Endothelial cell of umbilical vein (primary cell): ENCODE data around the gene ABHD17A. TPM values are rescaled to one million over a fixed set of nuclear protein-coding genes. Genes with fewer than 3 reads are reported as not detected.

Experiments
- BruUV-seq: library from RNA; stranded (reverse); fragments of 400-500 nt; replicated peaks from 2 replicates; lab custom pipeline; 2021; lab: Mats Ljungman, UMichigan
- CTCF ChIA-PET: fragments of 300-600, 350-600 bp; sonication (Branson Sonifier 250); formaldehyde crosslinking; loops from one replicate; lab custom pipeline; 2021; ENCODE audit warnings: antibody characterized with exemption, inconsistent platforms; lab: Charles Lee
- POLR2A ChIA-PET: fragments of 300-600, 350-600 bp; sonication (Branson Sonifier 250); formaldehyde crosslinking; loops from one replicate; lab custom pipeline; 2021; ENCODE audit warnings: antibody characterized with exemption, inconsistent platforms; lab: Charles Lee
- DNase-seq: peaks from one replicate; pipeline ENCODE4 v3.0.0-alpha.2; 2011; ENCODE audit warnings: low read depth, low spot score
- FAIRE-seq: peaks from 2 replicates; lab custom pipeline; 2011; peaks lifted over from hg19 to GRCh38; lab: Jason Lieb, UNC
- H2AFZ ChIP-seq: 2 replicates; pipeline ENCODE4 v1.6.0; 2012; ENCODE audit warnings: low read depth, low read length, control low read depth, inconsistent platforms
- H3K27ac ChIP-seq: 2 replicates; pipeline ENCODE4 v1.5.1; 2011; ENCODE audit warnings: low read depth, mild to moderate bottlenecking, control low read depth, low read length, moderate library complexity; ENCODE audit not compliant: insufficient read depth
- H3K27me3 ChIP-seq, 2 experiments: 2 replicates each; pipeline versions ENCODE4 v1.6.0 to v1.6.1; 2011; ENCODE audit warnings: low read length in 2 of 2, mixed read lengths in 1 of 2; ENCODE audit not compliant: control insufficient read depth in 2 of 2, insufficient read depth in 2 of 2
- H3K36me3 ChIP-seq, 2 experiments: 2 replicates in 1 of 2; 3 replicates in 1 of 2; pipeline ENCODE4 v1.5.1; 2011; ENCODE audit warnings: low read length in 2 of 2, mild to moderate bottlenecking in 1 of 2, moderate library complexity in 1 of 2; ENCODE audit not compliant: control insufficient read depth in 2 of 2, insufficient read depth in 2 of 2; ENCODE audit errors: extremely low read depth in 1 of 2
- H3K4me1 ChIP-seq: 3 replicates; pipeline ENCODE4 v1.5.1; 2011; ENCODE audit warnings: mild to moderate bottlenecking, low read length; ENCODE audit not compliant: control insufficient read depth, insufficient read depth; ENCODE audit errors: extremely low read depth
- H3K4me2 ChIP-seq: 2 replicates; pipeline ENCODE4 v1.6.1; 2011; ENCODE audit warnings: low read length, control low read depth, mixed read lengths; ENCODE audit not compliant: insufficient read depth
- H3K4me3 ChIP-seq, 3 experiments: fragments of 200-600 bp in 1 of 3; sonication (generic), shearing (Covaris generic) in 1 of 3; replicated peaks in 1 of 3; 2 replicates each; pipeline ENCODE4 v1.5.1; 2011 to 2016; ENCODE audit warnings: control low read depth in 3 of 3, low read length in 3 of 3, mild to moderate bottlenecking in 2 of 3, inconsistent platforms in 1 of 3, low read depth in 1 of 3, moderate library complexity in 1 of 3; ENCODE audit not compliant: insufficient read depth in 1 of 3
- H3K79me2 ChIP-seq: 2 replicates; pipeline ENCODE4 v1.6.0; 2012; ENCODE audit warnings: low read length, inconsistent platforms; ENCODE audit not compliant: control insufficient read depth, insufficient read depth
- H3K9ac ChIP-seq: replicated peaks from 2 replicates; pipeline ENCODE3; 2011; ENCODE audit warnings: low read length, control low read depth; ENCODE audit not compliant: insufficient read depth; ENCODE audit errors: extremely low read depth
- H3K9me1 ChIP-seq: replicated peaks from 3 replicates; pipeline ENCODE4 v1.6.0; 2011; ENCODE audit warnings: mild to moderate bottlenecking, low read length; ENCODE audit not compliant: control insufficient read depth, insufficient read depth; ENCODE audit errors: extremely low read depth
- H3K9me3 ChIP-seq: replicated peaks from 2 replicates; pipeline ENCODE4 v1.5.1; 2012; ENCODE audit warnings: low read length, inconsistent platforms; ENCODE audit not compliant: control insufficient read depth, insufficient read depth
- H4K20me1 ChIP-seq: replicated peaks from 2 replicates; pipeline ENCODE3; 2011; ENCODE audit warnings: mild to moderate bottlenecking, low read length; ENCODE audit not compliant: control insufficient read depth, insufficient read depth; ENCODE audit errors: extremely low read depth
- EZH2 ChIP-seq: IDR thresholded peaks from 2 replicates; pipeline ENCODE4 v1.6.1; 2012; ENCODE audit warnings: borderline replicate concordance, low read depth, mild to moderate bottlenecking, moderate library complexity, low read length, inconsistent platforms; ENCODE audit not compliant: severe bottlenecking
- FOS ChIP-seq: IDR thresholded peaks from 2 replicates; pipeline ENCODE4 v1.6.1; 2011; ENCODE audit warnings: mild to moderate bottlenecking, low read length, moderate library complexity, borderline replicate concordance; ENCODE audit not compliant: insufficient read depth
- GATA2 ChIP-seq: IDR thresholded peaks from 2 replicates; pipeline ENCODE4 v1.7.0; 2011; ENCODE audit warnings: low read depth, mild to moderate bottlenecking, moderate library complexity, mixed read lengths, low read length; ENCODE audit not compliant: insufficient read length, insufficient read depth
- JUN ChIP-seq: IDR thresholded peaks from 2 replicates; pipeline ENCODE4 v1.6.1; 2011; ENCODE audit warnings: borderline replicate concordance, low read depth; ENCODE audit not compliant: insufficient read length, insufficient read depth
- MYC ChIP-seq: IDR thresholded peaks from one replicate; pipeline ENCODE4 v1.6.1; 2011; ENCODE audit warnings: mild to moderate bottlenecking, low read depth, low read length
- POLR2A ChIP-seq: IDR thresholded peaks from 2 replicates; pipeline ENCODE4 v1.6.1; 2012; ENCODE audit warnings: low read depth, mild to moderate bottlenecking, control low read depth, low read length
- POLR2AphosphoS5 ChIP-seq: IDR thresholded peaks from 2 replicates; pipeline ENCODE4 v1.6.1; 2012; ENCODE audit warnings: low read depth, mild to moderate bottlenecking, control low read depth, low read length, moderate library complexity; ENCODE audit not compliant: insufficient read depth
- dilution Hi-C: fragments of 300-500 bp; cut with MboI; formaldehyde crosslinking; loops from one replicate; pipeline ENCODE4 v1.15.0; 2019; ENCODE audit warnings: low sequenced_read_pairs; ENCODE audit not compliant: extremely low pct_ligation_motif_present
- intact Hi-C: fragments of 100-400 bp; cut with micrococcal nuclease; formaldehyde crosslinking; loops from one replicate; pipeline ENCODE4 v1.10.0; 2022
- polyA plus RNA-seq, 4 experiments: library from polyadenylated mRNA; depleted of rRNA in 3 of 4; stranded (reverse) in 3 of 4; unstranded in 1 of 4; fragments of >200 nt; gene quantifications; 2 replicates each; pipeline versions ENCODE4 v1.2.1 to v1.2.3, GENCODE V29; 2011 to 2012; ENCODE audit warnings: missing spikeins in 1 of 4
- total RNA-seq: library from RNA; stranded (reverse); gene quantifications from 2 replicates; pipeline ENCODE4 v1.2.3, GENCODE V29; 2021
- TF ChIP-seq, protein P1 (sequence below), 2 donors: IDR thresholded peaks; 1 replicate in 1 of 2; 2 replicates in 1 of 2; pipeline ENCODE4 v1.5.1; 2011; ENCODE audit warnings: low read length in 2 of 2, mild to moderate bottlenecking in 2 of 2, moderate library complexity in 2 of 2, control low read depth in 1 of 2, inconsistent platforms in 1 of 2, low read depth in 1 of 2; ENCODE audit not compliant: insufficient read depth in 1 of 2; ENCODE audit errors: extremely low read depth in 1 of 2
- TF ChIP-seq, protein P2 (sequence below): IDR thresholded peaks from 2 replicates; pipeline ENCODE4 v1.6.1; 2011; ENCODE audit not compliant: insufficient read depth, insufficient read length

ABHD17A gene
- total and polyA plus RNA-seq, 2 donors (not counting 3 experiments of a cell fraction or from before 2014, with no cell fraction given) = 89.8 to 143 TPM

DNA sequence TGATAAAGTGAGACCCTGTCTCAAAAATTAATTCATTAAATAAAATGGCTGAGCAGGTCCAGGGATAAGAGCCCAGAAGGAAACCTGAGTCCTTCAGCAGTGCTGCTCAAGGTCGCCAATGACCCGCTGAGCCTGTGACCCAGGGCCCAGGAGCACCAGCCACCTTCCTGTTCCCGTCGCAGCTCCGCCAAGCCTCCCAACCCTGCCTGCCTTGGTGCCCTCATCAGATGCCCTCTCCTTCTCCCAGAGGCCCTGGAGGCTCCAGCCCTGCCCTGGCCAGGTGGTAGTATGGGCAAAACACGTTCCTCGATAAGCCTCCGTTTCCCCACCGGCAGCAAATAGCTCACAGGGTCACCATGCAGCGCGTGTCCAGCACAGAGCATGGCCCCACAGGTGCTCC lies 39.7 kb downstream of the ABHD17A start:
- TF ChIP-seq, protein P1, sequence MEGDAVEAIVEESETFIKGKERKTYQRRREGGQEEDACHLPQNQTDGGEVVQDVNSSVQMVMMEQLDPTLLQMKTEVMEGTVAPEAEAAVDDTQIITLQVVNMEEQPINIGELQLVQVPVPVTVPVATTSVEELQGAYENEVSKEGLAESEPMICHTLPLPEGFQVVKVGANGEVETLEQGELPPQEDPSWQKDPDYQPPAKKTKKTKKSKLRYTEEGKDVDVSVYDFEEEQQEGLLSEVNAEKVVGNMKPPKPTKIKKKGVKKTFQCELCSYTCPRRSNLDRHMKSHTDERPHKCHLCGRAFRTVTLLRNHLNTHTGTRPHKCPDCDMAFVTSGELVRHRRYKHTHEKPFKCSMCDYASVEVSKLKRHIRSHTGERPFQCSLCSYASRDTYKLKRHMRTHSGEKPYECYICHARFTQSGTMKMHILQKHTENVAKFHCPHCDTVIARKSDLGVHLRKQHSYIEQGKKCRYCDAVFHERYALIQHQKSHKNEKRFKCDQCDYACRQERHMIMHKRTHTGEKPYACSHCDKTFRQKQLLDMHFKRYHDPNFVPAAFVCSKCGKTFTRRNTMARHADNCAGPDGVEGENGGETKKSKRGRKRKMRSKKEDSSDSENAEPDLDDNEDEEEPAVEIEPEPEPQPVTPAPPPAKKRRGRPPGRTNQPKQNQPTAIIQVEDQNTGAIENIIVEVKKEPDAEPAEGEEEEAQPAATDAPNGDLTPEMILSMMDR (IDR thresholded peaks at IDR 0.05; ENCODE audit: extremely low read depth in 1 of 2, insufficient read depth in 1 of 2, low read depth in 1 of 2, low read length in 2 of 2) = no peak
- TF ChIP-seq MYC (no peak), GATA2 (no peak), POLR2AphosphoS5 (no peak), POLR2A (no peak), FOS (no peak), EZH2 (no peak), JUN (no peak)
- TF ChIP-seq, protein P2, sequence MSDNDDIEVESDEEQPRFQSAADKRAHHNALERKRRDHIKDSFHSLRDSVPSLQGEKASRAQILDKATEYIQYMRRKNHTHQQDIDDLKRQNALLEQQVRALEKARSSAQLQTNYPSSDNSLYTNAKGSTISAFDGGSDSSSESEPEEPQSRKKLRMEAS = no peak
- Histone ChIP-seq H3K79me2 (peaks cover 72% of the 10 kb centered on the region), H3K4me3 (no peak overlapping the region), H3K27me3 (no peaks in the 10 kb centered on the region), H3K4me2 (no peak overlapping the region), H3K9ac (no peak overlapping the region), H4K20me1 (no peaks in the 10 kb centered on the region), H3K27ac (no peak overlapping the region), H3K9me1 (no peaks in the 10 kb centered on the region), H3K36me3 (peaks cover 0 to 2% of the 10 kb centered on the region in 2 experiments), H2AFZ (no peak overlapping the region), H3K4me1 (peaks cover 23% of the 10 kb centered on the region), H3K9me3 (no peaks in the 10 kb centered on the region)
- intact Hi-C loops = no loop called here
- CTCF ChIA-PET = interaction anchor here (1.1 to 2.3 kb wide), 3 partner anchors 8 to 19 kb away, joined by 3 to 10 read pairs (median 4); no protein-coding TSS in a partner anchor
- BruUV-seq = no TSS peak
- FAIRE-seq = no peak
- POLR2A ChIA-PET = no interaction called here
- DNase-seq = no peak
- dilution Hi-C loops = no loop called here
